Fibroblast of pulmonary artery (primary cell): Measurements from ENCODE around the gene PLK5.

Source experiments
- DNase-seq: peaks from one replicate; pipeline ENCODE4 v3.0.0-alpha.2; 2010; ENCODE audit warnings: low read depth
- H3K4me3 ChIP-seq: replicated peaks from 2 replicates; pipeline ENCODE4 v1.5.1; 2011; ENCODE audit warnings: low read depth, mild to moderate bottlenecking, control low read depth, low read length, moderate library complexity
- TF ChIP-seq, protein P1 (sequence below): IDR thresholded peaks from 2 replicates; pipeline ENCODE4 v1.5.1; 2011; ENCODE audit warnings: mild to moderate bottlenecking, control low read depth, low read length, inconsistent platforms; ENCODE audit errors: missing control alignments

Gene PLK5

DNA sequence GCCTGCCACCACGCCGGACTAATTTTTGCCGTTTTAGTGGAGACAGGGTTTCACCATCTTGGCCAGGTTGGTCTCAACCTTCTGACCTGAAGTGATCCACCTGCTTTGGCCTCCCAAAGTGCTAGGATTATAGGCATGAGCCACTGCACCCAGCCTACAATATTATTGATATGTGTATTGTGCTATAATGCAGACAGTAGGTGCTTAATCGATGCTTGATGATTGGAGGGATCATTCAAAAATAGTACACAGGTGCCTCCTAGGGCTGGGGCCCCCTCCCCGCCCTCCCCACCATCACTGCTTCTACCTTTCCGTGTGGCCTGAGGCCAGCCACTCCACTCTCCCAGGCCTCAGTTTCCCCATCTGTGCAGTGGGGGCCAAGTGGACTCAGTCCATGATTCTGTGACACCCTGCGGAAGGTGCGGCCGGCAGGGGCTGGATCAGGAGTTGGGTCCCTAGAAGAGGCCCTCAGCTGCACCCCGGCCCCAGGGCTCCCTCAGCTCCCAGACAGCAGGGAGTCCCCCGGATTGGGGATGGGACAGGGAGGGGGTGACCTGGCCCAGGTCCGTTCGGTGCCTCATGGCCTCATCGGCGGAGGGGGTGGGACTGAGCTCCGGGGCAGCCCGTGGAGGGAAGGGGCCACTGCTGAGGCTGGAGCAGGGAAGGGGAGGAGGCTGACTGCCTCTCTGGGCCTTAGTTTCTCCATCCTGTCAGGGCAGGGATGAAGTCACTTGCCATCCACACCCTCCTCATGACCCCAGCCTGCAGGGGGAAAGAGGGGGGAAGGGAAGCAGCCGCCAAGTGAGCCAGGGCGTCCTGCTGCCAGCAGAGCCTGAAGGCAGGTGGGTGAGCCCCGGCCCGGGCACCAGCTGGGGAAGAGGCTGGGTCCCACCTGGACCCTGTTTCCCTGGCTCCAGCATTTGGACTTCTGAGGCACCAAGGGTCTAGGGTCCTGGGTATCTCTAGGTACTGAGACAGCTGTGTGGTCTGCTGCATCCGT lies 12.3 kb upstream of the PLK5 start:
- no peak overlapping the region for H3K4me3 ChIP-seq
- TF ChIP-seq, protein P1, sequence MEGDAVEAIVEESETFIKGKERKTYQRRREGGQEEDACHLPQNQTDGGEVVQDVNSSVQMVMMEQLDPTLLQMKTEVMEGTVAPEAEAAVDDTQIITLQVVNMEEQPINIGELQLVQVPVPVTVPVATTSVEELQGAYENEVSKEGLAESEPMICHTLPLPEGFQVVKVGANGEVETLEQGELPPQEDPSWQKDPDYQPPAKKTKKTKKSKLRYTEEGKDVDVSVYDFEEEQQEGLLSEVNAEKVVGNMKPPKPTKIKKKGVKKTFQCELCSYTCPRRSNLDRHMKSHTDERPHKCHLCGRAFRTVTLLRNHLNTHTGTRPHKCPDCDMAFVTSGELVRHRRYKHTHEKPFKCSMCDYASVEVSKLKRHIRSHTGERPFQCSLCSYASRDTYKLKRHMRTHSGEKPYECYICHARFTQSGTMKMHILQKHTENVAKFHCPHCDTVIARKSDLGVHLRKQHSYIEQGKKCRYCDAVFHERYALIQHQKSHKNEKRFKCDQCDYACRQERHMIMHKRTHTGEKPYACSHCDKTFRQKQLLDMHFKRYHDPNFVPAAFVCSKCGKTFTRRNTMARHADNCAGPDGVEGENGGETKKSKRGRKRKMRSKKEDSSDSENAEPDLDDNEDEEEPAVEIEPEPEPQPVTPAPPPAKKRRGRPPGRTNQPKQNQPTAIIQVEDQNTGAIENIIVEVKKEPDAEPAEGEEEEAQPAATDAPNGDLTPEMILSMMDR: no peak

DNA sequence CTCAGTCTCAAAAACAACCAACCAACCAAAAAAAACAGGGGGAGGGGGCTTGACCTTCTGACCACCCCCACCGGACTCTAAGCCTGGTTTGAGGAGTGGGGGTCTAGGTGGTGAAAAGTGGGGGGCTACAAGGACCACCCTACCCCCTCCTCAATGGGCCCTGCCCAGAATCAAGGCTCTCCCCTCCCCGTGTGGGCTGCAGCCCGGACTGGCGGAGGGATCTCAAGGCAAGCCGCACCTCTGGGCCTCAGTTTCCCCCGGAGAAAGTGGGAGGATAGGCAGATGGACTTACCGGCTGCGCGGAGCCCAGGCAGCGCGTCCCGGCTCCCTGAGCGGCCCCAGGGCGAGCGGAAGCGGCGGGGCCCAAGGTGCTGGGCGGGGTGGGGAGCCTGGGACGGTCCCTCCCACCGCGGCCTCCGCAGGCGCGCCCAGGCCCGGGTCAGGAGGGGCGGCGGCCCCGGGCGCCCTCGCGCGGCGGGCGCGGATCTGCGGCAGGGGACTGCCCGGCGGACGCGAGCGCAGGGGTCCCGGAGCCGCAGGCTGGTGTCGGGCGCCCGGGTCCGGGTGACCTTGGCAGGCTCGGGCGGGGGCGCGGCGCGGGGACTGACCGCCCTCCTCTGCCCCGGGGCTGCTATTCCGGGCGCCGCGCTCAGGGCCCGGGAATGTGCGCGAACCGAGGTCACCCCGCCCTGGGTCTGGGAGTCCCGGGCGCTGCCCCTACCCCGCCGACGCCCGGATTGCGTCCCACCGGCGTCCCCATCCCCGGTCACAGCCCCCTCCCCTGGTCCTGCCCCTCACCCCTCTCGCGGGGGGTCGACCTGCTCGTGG lies 11.0 kb upstream of the PLK5 start, which contains the start of gene ADAMTSL5:
TSS of gene ADAMTSL5 (minus strand) at position 349 of the 828 bp plus-strand sequence. CDS start 2,076 bp downstream, outside the sequence.
- H3K4me3 ChIP-seq: peak within 1 kb of the TSS; percentile 58
- TF ChIP-seq, protein P1: no peak
- DNase-seq: peak; percentile 63

More for the DNA sequence above, 12.3 kb upstream of the PLK5 start:
- no peak for DNase-seq

DNA sequence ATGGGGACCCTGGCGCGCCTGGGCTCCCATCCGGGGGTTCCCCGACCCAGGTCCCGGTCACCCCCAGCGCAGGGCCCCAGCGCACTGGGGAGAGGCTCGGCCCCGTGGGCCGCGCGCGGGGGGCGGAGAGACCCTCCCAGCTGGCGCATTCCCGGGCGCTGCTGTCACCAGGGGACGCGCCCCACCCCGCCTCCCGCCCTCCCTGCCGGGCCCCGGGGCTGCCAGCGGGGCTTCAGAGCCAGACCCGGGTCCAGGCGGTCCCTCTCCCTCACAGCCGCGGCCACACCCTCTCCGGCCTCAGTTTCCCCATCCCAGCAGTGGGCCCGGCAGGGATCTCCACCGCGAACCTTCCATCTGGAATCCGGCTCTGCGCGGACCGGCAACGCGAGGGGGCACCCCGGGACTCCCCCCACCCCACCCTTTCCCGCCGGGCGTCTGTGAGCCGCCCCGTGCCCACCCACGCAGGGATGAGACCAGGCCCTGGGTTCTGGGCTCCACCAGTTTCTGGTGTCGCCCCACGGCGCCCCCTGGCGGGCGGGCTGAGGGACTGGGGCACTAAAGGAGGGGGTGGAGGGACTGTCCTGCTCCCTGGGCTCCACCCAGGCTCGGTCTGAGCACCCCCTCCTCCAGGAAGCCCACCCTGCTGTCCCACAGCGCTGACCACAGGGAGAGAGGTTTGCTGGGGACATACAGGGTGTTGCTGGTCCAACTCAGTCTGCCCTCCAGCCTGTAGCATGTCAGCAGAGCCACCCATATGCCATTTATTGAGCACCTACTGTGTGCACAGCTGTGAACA lies 10.2 kb upstream of the PLK5 start:
- TF ChIP-seq, protein P1: peak; percentile 58
- DNase-seq: peak; percentile 64
- H3K4me3 ChIP-seq: peak overlapping the region; percentile 58

DNA sequence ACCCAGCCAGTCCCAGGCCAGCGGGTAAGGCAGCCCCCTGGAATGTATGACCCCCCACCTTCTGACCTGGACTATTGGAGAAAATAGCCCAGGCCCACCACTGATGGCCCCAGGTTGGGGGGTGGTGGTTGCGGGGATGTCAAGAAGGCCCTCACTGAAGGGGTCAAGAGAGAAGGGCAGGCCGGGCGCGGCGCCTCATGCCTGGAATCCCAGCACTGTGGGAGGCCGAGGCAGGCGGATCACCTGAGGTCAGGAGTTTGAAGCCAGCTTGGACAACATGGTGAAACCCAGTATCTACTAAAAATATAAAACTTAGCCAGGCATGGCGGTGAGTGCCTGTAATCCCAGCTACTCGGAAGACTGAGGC lies 9.6 kb upstream of the PLK5 start:
- DNase-seq: no peak
- TF ChIP-seq, protein P1: no peak
- no peak overlapping the region for H3K4me3 ChIP-seq

DNA sequence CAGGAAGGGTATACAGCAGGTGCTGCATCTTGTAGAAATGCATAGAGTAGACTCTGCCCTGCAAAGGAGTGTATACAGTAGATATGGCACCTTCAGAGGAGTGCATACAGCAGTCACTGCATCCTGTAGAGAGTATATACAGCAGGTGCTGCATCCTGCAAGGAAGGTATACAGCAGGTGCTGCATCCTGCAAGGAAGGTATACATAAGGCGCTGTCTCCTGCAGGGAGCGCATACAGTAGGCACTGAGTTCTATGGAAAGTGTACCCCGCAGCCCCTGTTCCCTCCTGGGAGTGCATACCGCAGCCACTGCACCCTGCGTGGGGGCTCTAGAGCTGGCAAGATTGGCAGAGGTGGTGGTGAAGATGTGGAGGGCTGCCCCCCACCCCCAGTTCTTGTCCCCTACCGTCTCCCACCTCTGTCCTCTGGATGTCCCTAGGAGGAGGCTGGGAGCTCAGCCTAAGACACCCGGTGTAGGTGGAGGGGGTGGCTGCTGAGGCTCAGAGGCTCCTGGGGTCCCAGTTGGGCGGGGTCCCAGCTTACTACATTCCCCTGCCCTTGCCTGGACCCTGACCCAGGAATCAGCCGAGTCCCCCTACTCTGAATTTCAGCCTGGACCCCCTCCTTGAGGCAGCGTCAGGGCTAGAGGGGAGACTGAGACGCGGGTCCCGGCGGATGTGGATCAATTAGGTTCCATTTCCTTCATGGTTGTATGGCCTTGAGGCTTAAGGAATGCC lies 8.7 kb upstream of the PLK5 start:
- no peak for DNase-seq
- no peak overlapping the region for H3K4me3 ChIP-seq
- TF ChIP-seq, protein P1: no peak

DNA sequence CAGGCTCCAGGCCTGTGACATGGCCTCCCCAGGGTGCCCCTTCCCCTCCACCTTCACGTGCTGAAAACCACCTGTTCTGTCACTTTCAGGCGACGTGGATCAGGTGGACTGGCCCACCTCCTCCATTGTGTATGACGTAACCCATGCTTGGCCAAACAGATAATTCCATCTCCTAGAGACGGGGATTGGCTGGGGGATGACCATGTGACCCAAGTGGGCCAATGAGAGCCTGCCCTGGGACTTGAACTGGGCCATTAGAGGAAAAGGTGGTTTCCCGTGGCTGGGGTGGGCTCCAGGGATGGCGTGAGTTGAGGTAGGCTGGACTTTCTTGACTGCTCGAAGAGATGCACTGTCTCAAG lies 7.5 kb upstream of the PLK5 start:
- no peak overlapping the region for H3K4me3 ChIP-seq
- TF ChIP-seq, protein P1: no peak
- no peak for DNase-seq
